Thoracic aorta (tissue), 2 donors: ENCODE measurements around the gene RFTN2. TPM values are rescaled to one million over a fixed set of nuclear protein-coding genes. Genes with fewer than 3 reads are reported as not detected.
"Not testable (repeated sequence)": the region's sequence is repeated elsewhere in the genome, so short reads cannot be mapped to it uniquely, and the experiment has no call there.

ENCODE experiments used
- ATAC-seq: fragments of 150-250 bp; one replicate; pipeline ENCODE4 v1.8.0; 2017; ENCODE audit warnings: low read depth; ENCODE audit not compliant: insufficient number of reproducible peaks, low FRiP score
- DNase-seq: peaks from one replicate; pipeline ENCODE4 v3.0.0-alpha.2; 2020; ENCODE audit warnings: low spot score
- H3K27ac ChIP-seq, 2 donors: fragments of 200-600 bp; sonication (generic); 1 replicate in 1 of 2; 2 replicates in 1 of 2; pipeline ENCODE4 v1.5.1; 2016; ENCODE audit warnings: mild to moderate bottlenecking in 2 of 2, moderate library complexity in 2 of 2
- H3K27me3 ChIP-seq: fragments of 200-600 bp; sonication (generic); replicated peaks from 2 replicates; pipeline ENCODE4 v1.6.0; 2016; ENCODE audit warnings: mild to moderate bottlenecking; ENCODE audit not compliant: insufficient read depth
- H3K36me3 ChIP-seq: fragments of 200-600 bp; sonication (generic); one replicate; pipeline ENCODE4 v1.5.1; 2016
- H3K4me1 ChIP-seq, 2 donors: fragments of 200-600 bp; sonication (generic); 1 replicate in 1 of 2; 2 replicates in 1 of 2; pipeline versions ENCODE4 v1.5.1 to v1.6.0; 2016; ENCODE audit warnings: low read depth in 2 of 2, mild to moderate bottlenecking in 1 of 2; ENCODE audit not compliant: control insufficient read depth in 1 of 2
- H3K4me3 ChIP-seq: fragments of 200-600 bp; sonication (generic); 2 replicates; pipeline ENCODE4 v1.5.1; 2016; ENCODE audit warnings: mild to moderate bottlenecking
- H3K9me3 ChIP-seq: fragments of 200-600 bp; sonication (generic); 2 replicates; pipeline ENCODE4 v1.5.1; 2016
- CTCF ChIP-seq: fragments of 200-600 bp; sonication (generic); IDR thresholded peaks from one replicate; pipeline ENCODE4 v1.5.1; 2019; ENCODE audit warnings: antibody characterized with exemption
- total RNA-seq, 2 donors: library from RNA; depleted of rRNA; stranded (reverse); fragments of >200 nt; gene quantifications; one replicate each; pipeline versions ENCODE4 v1.1.0 to v1.2.3, GENCODE V29; 2016

RFTN2 gene
- total RNA-seq, 2 donors from 2014 or later = 9.3 to 18.9 TPM

DNA sequence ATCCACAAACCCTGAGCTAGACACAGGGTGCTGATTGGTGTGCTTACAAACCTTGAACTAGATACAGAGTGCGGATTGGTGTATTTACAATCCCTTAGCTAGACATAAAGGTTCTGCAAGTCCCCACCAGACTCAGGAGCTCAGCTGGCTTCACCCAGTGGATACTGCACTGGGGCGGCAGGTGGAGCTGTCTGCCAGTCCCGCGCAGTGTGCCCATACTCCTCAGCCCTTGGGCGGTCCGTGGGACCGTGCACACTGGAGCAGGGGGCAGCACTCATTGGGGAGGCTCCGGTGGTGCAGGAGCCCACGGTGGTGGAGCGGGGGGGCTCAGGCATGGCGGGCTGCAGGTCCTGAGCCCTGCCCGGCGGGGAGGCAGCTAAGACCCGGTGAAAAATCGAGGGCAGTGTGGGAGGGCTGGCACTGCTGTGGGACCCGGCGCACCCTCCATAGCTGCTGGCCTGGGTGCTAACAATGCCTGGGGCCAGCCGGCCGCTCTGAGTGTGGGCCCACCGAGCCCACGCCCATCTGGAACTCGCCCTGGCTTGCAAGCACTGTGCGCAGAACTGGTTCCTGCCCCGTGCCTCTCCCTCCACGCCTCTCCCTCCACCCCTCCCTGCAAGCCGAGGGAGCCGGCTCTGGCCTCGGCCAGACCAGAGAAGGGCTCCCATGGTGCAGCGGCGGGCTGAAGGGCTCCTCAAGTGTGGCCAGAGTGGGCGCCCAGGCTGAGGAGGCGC lies 83.9 kb downstream of the RFTN2 start:
- no peaks in the 10 kb centered on the region for H3K27me3 ChIP-seq
- no peak for ATAC-seq
- no peak for DNase-seq
- H3K4me3 ChIP-seq = no peak overlapping the region
- no peaks in the 10 kb centered on the region for H3K9me3 ChIP-seq
- no peak for TF ChIP-seq CTCF
- H3K27ac ChIP-seq = no peak overlapping the region
- H3K36me3 ChIP-seq = no peaks in the 10 kb centered on the region
- no peaks in the 10 kb centered on the region for H3K4me1 ChIP-seq

DNA sequence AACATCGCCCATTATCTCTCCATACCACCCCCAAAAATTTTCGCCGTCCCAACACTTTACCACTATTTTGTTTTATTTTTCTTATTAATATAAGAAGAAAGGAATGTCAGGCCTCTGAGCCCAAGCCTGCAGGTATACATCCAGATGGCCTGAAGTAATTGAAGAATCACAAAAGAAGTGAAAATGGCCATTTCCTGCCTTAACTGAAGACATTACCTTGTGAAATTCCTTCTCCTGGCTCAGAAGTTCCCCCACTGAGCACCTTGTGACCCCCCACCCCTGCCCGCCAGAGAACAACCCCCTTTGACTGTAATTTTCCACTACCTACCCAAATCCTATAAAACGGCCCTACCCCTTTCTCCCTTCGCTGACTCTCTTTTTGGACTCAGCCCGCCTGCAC lies 88.1 kb downstream of the RFTN2 start:
- H3K9me3 ChIP-seq, DNase-seq, H3K4me3 ChIP-seq, H3K4me1 ChIP-seq, H3K36me3 ChIP-seq, ATAC-seq, H3K27me3 ChIP-seq, H3K27ac ChIP-seq: not testable (repeated sequence)

GRCh38 chr2:197580166-197580565 lies 95.2 kb downstream of the RFTN2 start:
- not testable (repeated sequence) for H3K4me3 ChIP-seq, DNase-seq, H3K4me1 ChIP-seq, ATAC-seq, H3K9me3 ChIP-seq, H3K36me3 ChIP-seq, H3K27me3 ChIP-seq, H3K27ac ChIP-seq

- not testable (repeated sequence) for H3K4me3 ChIP-seq, H3K4me1 ChIP-seq, DNase-seq, H3K27ac ChIP-seq, H3K36me3 ChIP-seq, H3K27me3 ChIP-seq, H3K9me3 ChIP-seq, ATAC-seq
Observed at GRCh38 chr2:197578294-197578693, 97.1 kb downstream of the RFTN2 start.

DNA sequence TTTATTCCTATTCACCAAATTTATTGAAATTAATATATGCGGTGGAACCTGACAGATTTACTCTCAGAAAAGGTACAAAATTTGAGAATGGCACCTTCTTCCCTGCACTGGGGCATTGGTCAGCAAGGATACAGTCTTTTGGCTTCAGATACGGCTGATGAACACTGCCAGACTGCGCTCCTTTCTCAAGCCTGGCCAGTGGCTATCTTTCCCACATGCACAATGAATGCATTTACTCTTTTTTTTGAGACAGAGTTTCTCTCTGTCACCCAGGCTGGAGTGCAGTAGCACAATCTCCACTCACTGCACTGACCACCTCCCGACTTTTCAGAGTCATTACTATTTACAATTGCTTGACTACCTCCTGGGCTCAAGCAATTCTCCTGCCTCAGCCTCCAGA lies 97.9 kb downstream of the RFTN2 start:
- H3K4me3 ChIP-seq = no peak overlapping the region
- DNase-seq (no peak), ATAC-seq (no peak)
- peaks cover 0 to 4% of the 10 kb centered on the region in 2 donors for H3K4me1 ChIP-seq
- TF ChIP-seq CTCF = no peak
- no peak overlapping the region for H3K27ac ChIP-seq
- H3K9me3 ChIP-seq = no peaks in the 10 kb centered on the region
- H3K36me3 ChIP-seq = no peaks in the 10 kb centered on the region
- H3K27me3 ChIP-seq = no peaks in the 10 kb centered on the region

DNA sequence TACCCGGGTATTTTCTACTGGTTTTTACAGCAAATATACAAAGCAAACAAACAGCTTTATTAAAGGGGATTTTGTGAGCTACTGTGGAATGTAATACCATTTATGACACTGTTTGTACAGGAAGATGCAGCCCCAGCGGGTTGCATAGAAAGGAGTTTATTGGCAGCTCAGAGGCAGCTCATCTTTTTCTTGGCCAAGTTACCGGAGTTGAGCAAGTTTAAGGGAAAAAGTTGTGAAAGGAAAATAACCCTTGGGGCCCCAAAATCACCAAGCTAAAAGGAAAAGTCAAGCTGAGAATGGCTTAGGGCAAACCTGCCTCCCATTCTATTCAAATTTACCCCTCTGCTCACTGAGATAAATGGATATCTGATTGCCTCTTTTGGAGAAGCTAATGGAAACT lies 98.8 kb downstream of the RFTN2 start:
- Histone ChIP-seq H3K4me1 (peaks cover 0 to 4% of the 10 kb centered on the region in 2 donors), H3K9me3 (no peaks in the 10 kb centered on the region), H3K4me3 (no peak overlapping the region), H3K36me3 (no peaks in the 10 kb centered on the region), H3K27ac (no peak overlapping the region), H3K27me3 (no peaks in the 10 kb centered on the region)
- TF ChIP-seq CTCF = no peak
- DNase-seq = no peak
- no peak for ATAC-seq

GRCh38 chr2:197575987-197576386 lies 99.4 kb downstream of the RFTN2 start:
- Histone ChIP-seq H3K9me3 (no peaks in the 10 kb centered on the region), H3K36me3 (no peaks in the 10 kb centered on the region), H3K4me1 (peaks cover 0 to 4% of the 10 kb centered on the region in 2 donors), H3K4me3 (no peak overlapping the region), H3K27me3 (no peaks in the 10 kb centered on the region), H3K27ac (no peak overlapping the region)
- no peak for TF ChIP-seq CTCF
- DNase-seq = no peak
- ATAC-seq = no peak
